Suprapubic skin (tissue), 4 donors: Measurements from ENCODE around the gene FOXB1.

Source experiments
- EP300 ChIP-seq: sonication (generic); formaldehyde crosslinking; IDR thresholded peaks from one replicate; pipeline ENCODE4 v1.6.1; 2017; ENCODE audit warnings: antibody characterized with exemption
- POLR2A ChIP-seq, 2 donors: fragments of 450-650 bp; IDR thresholded peaks; one replicate each; pipeline ENCODE4 v1.6.1; 2017; ENCODE audit warnings: antibody characterized with exemption in 2 of 2, mild to moderate bottlenecking in 2 of 2, moderate library complexity in 2 of 2
- POLR2AphosphoS5 ChIP-seq, 3 donors: sonication (generic); formaldehyde crosslinking; IDR thresholded peaks; one replicate each; pipeline ENCODE4 v1.6.1; 2017; ENCODE audit warnings: antibody characterized with exemption in 3 of 3
- TF ChIP-seq, protein P1 (sequence below), 2 donors: fragments of 200-600 bp in 1 of 2; fragments of 450-650 bp in 1 of 2; sonication (generic) in 1 of 2; IDR thresholded peaks; one replicate each; pipeline ENCODE4 v1.5.1; 2016 to 2019; ENCODE audit warnings: antibody characterized with exemption in 2 of 2, mild to moderate bottlenecking in 1 of 2, moderate library complexity in 1 of 2

DNA sequence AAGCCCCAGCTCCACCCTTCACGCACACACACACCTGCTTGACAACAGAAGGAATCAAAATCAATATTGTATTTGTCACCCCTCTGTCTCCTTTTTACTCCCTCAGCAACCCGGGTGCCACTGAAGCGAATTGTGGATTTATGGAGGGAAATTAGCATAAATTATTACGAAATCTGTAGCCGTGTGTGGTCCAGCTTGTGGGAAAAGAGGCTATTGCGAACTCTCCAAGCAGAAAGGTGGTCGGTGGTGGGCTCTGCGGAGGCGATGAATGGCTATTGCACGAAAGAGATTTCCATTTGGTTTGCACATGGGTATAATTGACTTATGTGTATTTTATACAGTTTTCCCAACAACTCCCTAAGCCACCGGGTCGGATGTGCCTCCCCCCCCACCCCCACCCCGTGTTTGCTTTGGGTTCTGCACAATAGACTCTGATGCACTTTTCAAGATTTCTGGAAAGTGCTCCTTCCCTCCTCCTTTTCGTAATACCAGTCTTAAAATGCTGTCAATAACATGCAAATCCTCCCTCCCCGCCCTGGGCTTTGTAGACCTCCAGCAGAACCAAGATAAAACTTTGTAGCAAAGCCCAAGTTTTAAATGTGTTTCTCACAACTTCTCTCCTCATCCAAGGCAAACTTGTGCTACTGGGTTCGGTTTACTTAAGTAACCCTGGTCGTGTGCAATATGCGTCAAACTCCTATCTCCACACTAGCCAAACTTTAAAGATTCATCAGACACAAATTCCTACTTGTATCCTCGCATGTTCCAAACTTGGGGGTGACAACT lies 3.1 kb upstream of the FOXB1 start:
- TF ChIP-seq POLR2A (IDR thresholded peaks at IDR 0.05) (no peak), POLR2AphosphoS5 (IDR thresholded peaks at IDR 0.05) (no peak), EP300 (no peak)
- TF ChIP-seq, protein P1, sequence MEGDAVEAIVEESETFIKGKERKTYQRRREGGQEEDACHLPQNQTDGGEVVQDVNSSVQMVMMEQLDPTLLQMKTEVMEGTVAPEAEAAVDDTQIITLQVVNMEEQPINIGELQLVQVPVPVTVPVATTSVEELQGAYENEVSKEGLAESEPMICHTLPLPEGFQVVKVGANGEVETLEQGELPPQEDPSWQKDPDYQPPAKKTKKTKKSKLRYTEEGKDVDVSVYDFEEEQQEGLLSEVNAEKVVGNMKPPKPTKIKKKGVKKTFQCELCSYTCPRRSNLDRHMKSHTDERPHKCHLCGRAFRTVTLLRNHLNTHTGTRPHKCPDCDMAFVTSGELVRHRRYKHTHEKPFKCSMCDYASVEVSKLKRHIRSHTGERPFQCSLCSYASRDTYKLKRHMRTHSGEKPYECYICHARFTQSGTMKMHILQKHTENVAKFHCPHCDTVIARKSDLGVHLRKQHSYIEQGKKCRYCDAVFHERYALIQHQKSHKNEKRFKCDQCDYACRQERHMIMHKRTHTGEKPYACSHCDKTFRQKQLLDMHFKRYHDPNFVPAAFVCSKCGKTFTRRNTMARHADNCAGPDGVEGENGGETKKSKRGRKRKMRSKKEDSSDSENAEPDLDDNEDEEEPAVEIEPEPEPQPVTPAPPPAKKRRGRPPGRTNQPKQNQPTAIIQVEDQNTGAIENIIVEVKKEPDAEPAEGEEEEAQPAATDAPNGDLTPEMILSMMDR (IDR thresholded peaks at IDR 0.05) = no peak
